Stimulated activated CD4-positive, alpha-beta T cell treated with anti-CD3 and anti-CD28 coated beads, Interleukin-1b, Interleukin-23, amount 100 ng/mL, for 1 hour (primary cell): ENCODE results near the gene RCVRN.

Source experiments
- DNase-seq, 2 donors: peaks; one replicate each; pipeline ENCODE4 v3.0.0-alpha.2; 2020; ENCODE audit warnings: low read depth in 2 of 2

The RCVRN gene

DNA sequence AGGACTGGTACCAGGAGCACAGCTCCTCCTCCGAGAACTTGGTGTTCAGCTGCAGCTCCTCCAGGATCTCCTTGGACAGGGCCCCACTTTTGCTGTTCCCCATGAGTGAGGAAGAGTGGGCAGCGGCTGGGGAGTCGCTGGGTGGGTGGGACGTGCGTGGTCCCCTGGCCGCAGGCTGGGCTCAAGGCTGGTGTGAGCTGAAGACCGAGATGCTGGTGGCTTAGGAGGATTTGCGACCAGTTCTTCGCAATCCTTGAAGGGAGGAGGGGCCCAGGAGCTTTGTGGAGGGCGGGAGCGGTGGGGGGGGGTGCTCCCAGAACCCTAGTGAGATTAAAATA, at the start of gene RCVRN:
RCVRN (minus strand) TSS at position 194 of the 338 bp plus-strand sequence; CDS start at position 103, 91 bp downstream.
- no peak for DNase-seq

DNA sequence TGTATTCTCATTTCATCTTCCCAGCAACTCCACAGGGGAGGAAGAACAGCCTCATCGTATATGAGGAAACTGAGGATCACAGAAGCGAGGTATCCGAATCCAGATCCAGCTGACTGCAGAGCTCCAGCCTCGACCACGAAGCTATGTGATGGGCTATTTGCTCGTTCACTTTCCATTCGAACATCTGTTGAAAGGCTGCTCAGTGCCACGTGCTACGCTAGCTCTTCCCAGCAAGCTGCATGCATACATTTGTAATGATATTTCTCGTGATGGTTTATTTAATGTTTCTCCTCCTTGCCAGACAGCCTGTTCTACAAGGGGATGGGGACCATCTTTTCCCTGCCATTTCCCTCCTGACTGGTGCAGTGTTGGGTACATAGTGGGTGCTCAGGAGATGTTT, 48.4 kb upstream of the RCVRN start:
- DNase-seq: no peak

DNA sequence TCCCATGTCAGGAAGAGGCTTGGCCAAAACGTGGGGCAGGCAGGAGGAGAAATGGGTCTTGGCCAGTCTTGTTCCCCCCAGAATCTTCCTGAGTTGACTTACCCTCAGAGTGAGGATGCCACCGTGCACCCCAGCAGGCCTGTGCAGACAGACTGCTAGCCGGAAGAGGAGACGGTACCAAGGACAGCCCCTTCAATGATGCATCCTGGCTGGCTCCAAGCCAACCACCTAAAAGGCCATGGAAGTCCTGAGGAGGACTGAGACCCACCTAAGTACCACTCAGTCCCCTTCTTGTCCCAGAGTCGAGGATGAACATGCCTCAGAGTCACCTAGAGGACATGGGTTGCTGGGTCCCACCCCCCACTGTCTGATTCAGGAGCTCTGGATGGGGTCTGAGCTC, 46.7 kb upstream of the RCVRN start:
- DNase-seq: no peak

DNA sequence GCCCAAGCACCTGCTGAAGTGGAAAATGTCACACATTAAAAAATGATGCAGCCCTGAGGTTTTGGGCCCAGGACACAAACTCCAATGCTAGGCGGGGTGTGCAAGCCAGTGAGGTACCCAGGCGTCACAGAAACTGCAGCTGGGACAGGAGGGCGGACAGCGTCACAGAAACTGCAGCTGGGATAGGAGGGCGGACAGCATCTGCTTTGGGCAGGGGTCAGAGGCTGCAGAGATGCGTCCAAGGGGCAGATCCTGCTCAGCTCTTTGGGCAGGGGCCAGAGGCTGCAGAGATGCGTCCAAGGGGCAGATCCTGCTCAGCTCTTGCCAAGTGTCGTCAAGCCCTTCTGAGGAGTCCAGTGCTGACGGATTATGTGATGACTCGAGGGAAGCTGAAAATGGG, 43.9 kb upstream of the RCVRN start:
- no peak for DNase-seq

DNA sequence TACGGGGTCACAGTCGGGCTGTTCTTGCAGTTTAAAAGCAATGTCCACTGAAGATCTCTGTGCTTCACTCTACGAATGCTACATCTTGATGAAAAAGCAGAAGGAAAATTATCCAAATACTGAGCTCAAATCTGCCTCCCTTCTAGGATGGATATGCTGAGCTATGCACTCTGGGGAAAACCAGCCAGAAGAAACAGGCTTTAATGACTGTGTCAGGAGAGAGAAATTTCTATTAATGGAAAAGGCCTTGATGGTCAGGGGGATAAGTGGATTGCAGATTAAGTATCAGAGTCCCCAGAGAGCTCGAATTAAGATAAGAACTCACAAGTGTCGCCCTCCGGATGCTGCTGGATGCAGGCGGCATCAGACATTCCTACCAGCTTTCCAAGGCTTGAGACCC, 39.6 kb upstream of the RCVRN start:
- DNase-seq: no peak

DNA sequence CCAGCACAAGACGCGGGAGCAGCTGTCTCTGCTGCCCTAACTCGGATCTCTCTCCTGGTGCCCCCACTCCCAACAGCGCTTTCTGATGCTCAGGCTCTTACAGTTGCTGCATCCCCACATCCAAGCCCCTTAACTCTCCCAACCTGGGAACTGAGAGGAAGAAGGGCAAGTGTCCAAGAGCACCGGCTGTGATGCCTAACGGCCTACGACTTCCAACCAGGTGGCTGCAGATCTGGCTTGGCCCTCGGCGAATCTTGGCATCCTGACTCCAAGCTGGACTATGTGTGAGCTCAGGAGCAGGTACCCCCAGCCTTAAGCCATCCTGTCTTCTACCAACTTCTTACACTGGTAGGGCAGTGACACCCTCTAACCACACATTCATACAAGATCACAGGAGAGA, 38.3 kb upstream of the RCVRN start:
- no peak for DNase-seq

DNA sequence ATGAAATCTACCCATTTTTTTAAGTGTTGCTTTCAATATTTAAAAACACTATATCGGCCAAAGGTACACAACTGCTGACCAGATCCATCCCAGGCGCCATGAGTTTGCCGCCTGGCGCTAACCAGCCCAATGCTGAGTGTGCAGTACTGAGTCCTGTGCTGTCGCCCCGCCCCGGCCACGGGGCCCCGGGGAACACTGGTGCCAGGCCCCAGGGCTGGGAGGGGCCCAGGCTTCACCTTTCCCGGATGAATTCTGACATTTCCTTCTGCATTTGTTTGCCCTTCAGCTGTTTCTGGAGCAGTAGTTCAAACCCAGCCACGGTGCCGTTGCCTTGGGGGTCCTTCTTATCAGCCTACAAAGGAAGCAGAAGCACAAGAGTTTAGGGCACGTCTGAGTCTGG, 37.8 kb upstream of the RCVRN start:
- DNase-seq: no peak

DNA sequence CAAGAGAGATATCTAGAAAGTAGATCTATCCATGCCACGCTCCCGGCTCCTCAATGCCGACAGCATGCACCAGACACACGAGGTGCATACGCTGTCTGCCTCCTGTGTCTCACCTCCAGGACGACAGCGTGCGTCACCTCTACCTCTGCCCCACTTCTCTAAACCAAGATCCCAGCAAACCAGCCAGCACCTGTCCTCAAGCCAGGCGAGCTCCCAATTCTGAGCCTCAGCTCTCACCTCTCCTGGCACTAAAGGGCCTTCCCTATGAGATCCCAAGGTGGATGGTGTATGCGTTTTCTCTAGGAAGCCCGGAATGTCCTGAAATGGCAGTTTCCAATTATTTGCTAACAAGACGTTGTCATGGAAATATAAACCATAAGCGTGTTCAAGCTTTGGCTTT, 36.2 kb upstream of the RCVRN start:
- DNase-seq: no peak

DNA sequence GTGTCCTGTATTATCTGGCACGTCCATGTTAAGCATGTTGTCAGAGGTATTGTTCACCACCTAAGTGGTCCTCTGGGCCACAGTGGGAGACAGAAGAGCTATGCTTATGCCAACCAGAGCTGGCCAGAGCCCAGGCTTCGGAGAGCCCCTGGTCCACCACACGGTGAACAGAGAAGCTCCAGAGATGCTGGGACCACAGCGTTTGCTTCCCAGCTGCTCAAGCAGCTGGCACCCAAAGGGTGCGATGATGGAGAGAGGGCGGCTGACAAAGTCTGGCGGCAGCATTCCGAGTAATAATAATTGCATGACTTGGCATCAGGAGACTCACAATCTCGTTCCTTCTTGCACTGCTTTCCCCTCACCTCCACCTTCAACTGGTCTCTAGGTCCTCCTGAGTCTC, 35.8 kb upstream of the RCVRN start:
- DNase-seq: no peak

DNA sequence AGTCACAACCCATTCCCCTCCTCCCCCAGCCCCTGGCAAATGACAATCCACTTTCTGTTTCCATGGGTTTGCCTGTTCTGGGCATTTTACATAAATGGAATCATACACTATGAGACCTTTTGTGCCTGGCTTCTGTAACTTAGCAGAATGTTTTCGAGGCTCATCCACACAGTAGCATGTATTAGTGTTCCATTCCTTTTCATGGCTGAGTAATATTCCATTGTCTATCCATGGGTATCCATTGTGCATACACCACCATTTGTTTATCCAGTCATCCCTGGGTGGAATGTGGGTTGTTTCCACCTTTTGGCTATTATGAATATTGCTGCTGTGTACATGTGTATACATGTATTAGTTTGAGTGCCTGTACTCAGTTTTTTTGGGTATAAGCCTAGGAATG, 33.7 kb upstream of the RCVRN start:
- DNase-seq: no peak

DNA sequence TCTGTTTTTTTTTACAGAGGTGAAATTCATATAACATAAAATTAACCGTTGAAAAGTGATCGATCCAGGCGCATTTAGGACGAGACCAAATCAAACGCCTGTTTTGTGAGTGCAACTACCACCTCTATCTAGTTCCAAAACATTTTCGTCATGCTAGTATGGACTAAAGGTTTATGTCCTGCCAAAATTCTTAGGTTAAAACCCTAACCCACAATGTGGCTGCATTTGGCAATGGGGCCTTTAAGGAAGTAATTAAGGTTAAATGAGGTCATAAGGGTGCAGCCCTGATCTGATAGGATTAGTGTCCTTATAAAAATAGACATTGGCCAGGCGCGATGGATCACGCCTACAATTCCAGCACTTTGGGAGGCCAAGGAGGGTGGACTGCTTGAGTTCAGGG, 32.8 kb upstream of the RCVRN start:
- no peak for DNase-seq

DNA sequence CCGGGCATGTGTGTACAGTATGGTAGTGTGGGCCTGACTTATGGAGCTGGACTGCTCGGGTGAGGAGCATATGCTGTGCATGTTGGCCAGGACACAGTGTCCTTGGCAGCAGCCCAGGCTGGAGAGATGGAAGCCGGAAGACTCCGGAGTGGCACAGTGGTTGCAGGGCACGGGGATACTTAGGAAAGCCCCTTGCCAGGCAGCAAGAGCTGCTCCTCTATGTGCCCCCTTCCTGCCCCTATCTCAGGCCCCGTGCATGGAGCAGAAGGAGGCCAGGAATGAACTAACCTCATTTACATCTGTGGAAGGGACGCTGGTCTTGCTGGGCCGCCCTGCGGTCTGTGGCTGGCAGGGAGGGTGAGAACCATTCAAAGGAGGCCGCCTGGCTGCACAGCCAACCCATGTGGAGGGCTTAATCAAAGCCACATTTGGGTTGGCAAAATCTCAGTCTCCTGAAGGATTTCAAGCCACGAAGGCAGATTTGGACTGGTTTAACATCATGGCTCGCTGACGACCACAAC, 32.2 kb upstream of the RCVRN start:
- no peak for DNase-seq

DNA sequence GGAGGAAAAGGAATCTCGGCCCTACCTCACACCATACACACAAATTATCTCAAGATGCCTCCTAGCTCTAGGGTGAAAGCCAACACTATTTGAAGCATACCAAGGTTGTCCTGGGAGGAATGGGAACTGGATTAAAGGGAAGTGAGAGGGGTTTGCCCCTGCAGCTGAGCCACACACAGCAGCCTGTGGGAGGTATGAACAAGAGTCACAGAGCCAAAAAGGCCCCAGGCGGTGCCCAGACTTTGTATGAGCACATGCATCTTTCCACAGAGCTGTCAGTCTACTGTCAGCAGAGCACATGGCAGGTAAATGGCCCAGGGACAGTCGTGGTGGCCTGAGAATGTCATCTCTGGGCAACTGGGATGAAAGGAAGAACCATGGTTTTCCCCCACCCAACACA, 31.0 kb upstream of the RCVRN start:
- DNase-seq: no peak

DNA sequence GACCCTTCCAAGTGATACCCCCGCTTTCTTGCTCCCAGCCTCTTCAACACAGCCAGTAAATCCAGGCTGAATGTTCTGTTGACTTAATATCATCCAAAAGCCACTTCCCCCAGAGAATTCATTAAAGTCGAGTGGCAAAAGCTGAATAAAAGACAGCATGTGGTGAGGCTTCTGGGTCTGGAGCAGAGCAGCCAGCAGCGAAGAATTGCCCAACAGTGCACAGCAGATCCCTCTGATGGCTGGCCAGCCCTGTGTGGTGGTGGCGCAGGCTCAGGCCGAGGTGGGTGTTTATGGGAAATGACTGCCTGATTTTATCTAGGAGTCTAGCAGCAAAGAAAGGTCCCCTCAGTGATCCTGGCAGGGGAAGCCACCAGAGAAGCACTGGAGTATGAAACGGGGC, 30.3 kb upstream of the RCVRN start:
- no peak for DNase-seq

DNA sequence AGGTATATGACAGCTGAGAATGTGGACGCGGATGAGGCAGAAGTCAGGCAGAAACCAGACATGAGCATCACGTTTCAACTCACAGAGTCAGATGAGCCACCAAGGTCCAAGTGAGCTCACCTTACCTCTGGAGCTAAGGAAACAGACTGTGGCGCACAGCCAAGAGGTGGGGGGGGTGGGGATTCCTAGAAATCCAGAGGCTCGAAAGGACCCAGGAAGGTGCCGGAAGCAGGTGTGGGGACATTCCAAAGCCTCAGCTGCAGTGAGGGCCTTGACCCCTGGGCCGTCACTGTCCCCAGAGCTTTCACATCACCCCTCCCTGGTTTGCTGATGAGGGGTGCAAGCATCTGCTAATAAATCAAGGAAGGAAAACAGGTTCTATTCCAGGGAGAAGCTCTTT, 29.3 kb upstream of the RCVRN start:
- no peak for DNase-seq

DNA sequence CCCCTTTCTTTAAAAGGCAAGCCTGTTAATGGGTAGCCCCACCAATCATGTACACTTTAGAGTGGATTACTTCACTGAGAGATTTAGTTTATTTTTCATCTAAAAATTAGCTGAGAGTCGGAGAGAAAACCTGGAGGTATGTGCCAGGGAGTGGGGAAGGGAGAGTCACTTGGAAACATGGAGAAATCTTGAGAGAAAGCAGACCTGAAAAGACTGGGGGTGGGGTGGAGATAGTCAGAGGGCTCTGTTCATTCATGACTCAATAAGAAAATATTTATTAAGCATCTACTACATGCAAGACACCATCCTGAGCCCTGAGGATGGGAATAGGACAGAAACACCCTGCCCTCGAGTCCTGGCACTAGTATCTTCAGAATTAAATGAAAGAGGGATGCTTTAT, 27.4 kb upstream of the RCVRN start:
- no peak for DNase-seq

DNA sequence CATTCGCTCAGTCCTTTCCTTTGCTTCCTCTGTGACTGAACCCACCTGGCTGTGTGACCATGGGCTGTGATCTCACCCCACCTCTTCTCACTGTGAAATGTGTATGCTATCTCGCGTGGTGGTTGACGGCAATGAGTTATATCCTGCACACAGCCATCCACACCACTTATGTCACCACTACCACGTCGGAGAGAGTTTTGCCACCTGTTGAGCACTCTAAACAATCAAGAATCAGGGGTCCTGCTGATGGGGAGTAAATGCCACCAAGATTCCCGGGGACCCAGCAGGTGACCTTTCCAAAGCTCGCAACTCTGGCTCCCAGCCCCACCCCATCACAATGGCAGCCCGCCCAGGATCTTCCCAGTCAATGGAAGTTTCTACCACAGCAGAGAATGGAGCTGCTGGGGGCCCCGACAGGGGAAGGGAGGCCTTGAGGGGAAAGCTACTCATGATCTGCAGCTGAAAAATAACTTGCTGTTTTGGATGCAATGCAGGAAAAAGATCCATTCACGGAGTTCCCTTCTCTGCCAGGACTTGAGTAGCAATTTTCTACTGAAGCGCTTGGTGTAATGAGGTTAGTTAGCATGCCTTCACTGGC, 26.2 kb upstream of the RCVRN start:
- DNase-seq: no peak

DNA sequence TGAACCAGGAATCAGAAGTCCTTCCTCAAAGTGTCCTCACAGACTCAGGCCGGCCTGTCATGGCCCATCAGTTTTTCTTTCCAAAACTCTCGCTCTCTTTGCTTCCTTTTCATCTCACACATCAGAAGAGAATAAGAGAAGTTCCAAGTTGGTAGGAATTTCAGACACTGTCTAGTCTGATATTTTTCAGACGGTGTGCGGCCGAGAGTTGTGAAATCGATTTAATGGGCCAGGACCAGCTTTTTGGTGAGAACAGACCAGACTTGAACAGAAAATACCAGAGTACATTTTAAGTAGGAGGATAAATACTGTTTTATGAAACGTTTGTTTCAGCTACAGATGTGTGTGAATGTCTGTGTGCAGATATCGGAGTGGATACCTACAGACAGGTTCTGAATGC, 24.8 kb upstream of the RCVRN start:
- no peak for DNase-seq

DNA sequence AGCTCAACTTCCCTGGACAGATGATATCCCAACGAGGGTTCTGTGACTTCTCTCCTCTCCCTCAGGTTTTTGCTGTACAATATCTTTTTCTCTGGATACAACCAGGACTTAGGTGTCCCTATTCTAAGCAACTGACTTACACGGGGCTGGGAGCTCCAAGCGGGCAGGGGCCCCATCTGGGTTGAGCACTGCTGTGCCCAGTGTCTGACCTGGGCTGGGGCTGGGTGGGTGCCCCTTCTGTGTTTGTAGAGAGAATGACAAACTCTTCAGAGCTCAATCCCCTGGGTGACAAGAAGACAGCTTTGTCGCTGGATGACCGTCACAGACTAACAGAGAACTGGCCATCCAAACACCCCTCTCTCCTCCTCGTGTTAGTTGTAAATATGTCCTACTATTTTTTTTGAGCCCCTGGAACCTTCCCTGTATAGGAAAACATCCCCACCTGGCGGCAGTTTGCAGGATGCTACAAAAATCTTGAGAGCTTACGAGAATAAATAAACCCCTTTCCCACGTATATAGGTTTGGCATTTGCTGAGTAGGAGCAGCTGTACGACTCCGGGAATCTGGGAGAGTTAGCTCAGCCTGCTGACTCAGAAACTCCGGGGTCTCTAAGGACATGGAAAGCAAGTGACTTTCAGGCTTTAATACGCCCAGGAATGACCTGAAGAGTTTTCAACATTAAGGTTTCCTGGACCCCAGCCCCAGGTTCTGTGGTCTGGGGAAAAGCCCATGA, 23.7 kb upstream of the RCVRN start:
- no peak for DNase-seq

DNA sequence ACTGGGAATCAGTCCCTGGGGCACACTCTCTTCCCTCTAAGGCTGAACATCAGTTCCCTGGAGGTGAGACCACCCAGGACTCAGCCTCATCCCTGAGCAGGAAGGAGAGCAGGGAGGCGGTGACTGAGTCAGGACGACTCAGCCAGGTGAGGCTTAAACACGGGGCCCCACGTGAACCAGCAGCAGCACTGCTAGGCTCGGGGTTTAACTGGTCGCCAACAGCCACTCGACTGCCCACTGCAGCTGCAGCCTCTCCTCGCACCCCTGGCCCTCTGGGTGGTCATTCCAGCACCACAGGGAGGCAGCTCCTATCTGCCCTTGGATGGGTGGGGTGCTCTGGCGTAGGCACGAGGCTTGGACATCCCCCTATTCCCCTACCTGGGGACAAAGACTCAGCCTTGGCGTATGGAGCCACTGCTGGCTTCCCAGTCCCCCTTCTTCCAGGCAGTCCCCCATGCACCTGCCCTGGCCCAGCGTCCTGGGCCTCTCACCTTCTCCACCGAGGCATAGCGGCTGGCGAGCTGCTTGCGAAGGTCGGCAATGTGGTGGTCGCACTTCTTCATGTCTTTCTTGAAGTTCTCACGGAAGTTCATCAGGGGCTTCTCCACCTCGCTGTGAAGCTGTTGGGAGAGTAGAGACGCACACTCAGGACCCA, 21.2 kb upstream of the RCVRN start:
- no peak for DNase-seq

DNA sequence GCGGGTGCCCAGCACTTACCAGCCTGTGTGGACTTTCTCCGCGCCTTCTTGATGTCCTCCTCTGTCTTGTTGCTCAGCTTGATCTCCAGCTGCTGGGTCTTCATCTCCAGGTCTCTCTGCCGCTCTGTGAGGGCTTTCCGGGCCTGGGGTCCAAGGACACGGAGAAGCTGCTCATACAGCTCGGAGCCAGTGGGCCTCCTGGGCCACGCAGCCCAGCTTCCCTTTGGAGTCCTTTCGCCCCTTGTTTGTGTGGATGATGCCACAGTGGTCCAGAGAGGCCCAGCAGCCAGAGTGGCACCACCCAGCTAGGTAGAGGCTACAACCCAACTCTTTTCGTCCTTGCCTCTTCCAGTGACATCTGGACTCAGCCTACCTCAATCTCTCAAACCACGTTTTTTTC, 20.4 kb upstream of the RCVRN start:
- no peak for DNase-seq

DNA sequence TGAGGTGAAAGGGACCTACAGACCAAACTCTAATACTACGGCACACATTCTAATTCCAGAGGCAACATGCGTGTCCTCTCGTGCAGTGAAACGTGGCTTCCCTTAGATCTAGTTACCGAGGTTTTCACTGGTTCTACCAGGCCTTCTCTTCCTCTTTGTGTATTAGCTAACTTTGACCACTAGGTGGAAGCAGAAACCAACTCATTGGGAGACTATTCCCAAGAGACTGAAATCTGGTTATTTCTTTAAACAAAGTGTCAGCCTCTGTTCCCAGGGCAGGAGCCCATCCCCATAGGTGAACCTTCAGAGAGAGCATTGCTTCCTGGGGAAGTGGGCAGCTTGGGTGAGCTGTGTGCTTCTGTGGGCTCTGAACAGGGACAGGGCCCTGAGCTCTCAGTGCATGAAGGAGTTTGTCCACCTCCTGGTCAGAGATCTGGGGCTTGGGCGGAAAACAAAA, 19.7 kb upstream of the RCVRN start:
- no peak for DNase-seq
